ENCODE measurements around the gene LRRN2.

Gene LRRN2

DNA sequence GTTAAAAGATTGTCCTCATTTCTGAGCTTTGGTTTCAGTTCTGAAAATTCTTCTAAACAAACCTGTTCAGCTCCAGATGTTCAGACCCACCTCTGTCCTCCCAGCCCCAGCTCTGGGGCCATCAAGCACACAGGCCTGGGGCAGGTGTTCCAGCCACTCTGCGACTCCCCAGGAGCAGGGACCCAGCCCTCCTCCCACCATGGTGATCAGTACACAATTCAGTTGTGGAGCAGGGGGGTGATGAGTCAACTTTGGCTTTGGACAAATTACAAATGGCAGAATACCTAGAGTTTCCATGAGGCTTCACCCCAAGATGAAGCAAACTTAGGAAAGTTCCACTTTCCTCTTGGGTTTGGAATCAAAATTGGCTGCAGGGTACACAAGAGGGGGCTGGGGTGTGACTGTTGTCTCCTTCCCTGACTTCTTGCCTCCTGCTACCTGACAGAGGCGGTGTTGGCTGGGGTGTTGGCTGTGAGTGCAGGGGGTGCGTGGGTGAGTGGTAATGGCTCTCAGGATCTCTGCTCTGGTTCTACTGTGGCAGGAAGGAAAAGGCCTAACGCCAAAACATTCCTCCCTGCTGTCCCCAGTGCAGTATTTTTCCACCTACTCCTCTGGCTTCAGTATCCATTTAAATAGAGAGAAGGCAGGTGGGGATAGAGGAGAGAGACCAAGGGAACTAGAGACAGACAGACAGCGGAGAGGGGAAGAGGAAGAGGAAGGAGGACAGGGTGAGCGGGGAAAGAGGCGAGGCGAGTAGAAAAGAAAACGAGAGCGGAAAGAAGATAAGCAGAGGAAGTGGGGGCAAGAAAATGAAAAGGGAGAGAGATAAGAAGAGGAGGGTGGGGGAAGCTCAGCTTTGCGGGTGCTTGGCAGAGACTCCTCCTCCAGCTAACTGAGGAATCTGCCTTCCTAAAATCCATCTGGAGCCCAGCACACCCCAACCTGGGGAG, 20.6 kb upstream of the LRRN2 start:
- TF ChIP-seq, protein P1, sequence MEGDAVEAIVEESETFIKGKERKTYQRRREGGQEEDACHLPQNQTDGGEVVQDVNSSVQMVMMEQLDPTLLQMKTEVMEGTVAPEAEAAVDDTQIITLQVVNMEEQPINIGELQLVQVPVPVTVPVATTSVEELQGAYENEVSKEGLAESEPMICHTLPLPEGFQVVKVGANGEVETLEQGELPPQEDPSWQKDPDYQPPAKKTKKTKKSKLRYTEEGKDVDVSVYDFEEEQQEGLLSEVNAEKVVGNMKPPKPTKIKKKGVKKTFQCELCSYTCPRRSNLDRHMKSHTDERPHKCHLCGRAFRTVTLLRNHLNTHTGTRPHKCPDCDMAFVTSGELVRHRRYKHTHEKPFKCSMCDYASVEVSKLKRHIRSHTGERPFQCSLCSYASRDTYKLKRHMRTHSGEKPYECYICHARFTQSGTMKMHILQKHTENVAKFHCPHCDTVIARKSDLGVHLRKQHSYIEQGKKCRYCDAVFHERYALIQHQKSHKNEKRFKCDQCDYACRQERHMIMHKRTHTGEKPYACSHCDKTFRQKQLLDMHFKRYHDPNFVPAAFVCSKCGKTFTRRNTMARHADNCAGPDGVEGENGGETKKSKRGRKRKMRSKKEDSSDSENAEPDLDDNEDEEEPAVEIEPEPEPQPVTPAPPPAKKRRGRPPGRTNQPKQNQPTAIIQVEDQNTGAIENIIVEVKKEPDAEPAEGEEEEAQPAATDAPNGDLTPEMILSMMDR (IDR thresholded peaks at IDR 0.05; ENCODE audit: low read depth, low read length, missing control alignments), result no peak
- no peaks in the 10 kb centered on the region for H3K36me3 ChIP-seq (replicated peaks)
- H3K27ac ChIP-seq, result no peak overlapping the region

DNA sequence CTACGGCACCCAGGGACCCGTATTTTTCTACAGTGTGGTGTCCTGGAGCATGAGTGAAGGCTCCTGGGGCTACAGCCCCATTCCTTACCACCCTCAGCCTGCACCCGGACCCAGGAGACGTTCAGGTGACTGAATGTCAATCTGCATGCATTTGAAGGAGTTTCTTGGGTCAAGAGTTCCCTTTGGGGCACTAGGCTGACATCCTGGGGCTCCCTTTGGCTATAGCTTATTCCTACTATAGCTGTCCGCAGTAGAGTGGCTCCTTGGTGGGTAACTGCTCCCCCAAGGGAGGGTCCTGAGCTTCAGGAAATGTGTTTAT, 19.9 kb upstream of the LRRN2 start:
- TF ChIP-seq, protein P1 (IDR thresholded peaks at IDR 0.05; ENCODE audit: low read depth, low read length, missing control alignments), result no peak
- in situ Hi-C loops (cut with HindIII; ENCODE audit: low pct_ligation_motif_present, low sequenced_read_pairs), result no loop called here
- H3K4me3 ChIP-seq (ENCODE audit: low read depth, low read length), result no peak overlapping the region
- no peak for DNase-seq
- no peak overlapping the region for H3K27ac ChIP-seq
- peaks cover 11% of the 10 kb centered on the region for H3K27me3 ChIP-seq (replicated peaks)
- H3K36me3 ChIP-seq (replicated peaks), result no peaks in the 10 kb centered on the region

More for the DNA sequence above, 20.6 kb upstream of the LRRN2 start:
- no peak for DNase-seq
- in situ Hi-C loops (cut with HindIII; ENCODE audit: low pct_ligation_motif_present, low sequenced_read_pairs), result no loop called here
- H3K4me3 ChIP-seq (ENCODE audit: low read depth, low read length), result no peak overlapping the region
- H3K27me3 ChIP-seq (replicated peaks), result peaks cover 16% of the 10 kb centered on the region

GRCh38 chr1:204704794-204705492, 19.4 kb upstream of the LRRN2 start:
- Histone ChIP-seq H3K27ac (no peak overlapping the region), H3K4me3 (ENCODE audit: low read depth, low read length) (no peak overlapping the region), H3K27me3 (replicated peaks) (peaks cover 7% of the 10 kb centered on the region), H3K36me3 (replicated peaks) (no peaks in the 10 kb centered on the region)
- TF ChIP-seq, protein P1 (IDR thresholded peaks at IDR 0.05; ENCODE audit: low read depth, low read length, missing control alignments), result no peak
- in situ Hi-C loops (cut with HindIII; ENCODE audit: low pct_ligation_motif_present, low sequenced_read_pairs), result no loop called here
- no peak for DNase-seq

GRCh38 chr1:204703826-204704612, 18.5 kb upstream of the LRRN2 start:
- H3K4me3 ChIP-seq (ENCODE audit: low read depth, low read length), result no peak overlapping the region
- DNase-seq, result no peak
- no peak overlapping the region for H3K27ac ChIP-seq
- in situ Hi-C loops (cut with HindIII; ENCODE audit: low pct_ligation_motif_present, low sequenced_read_pairs), result no loop called here
- TF ChIP-seq, protein P1 (IDR thresholded peaks at IDR 0.05; ENCODE audit: low read depth, low read length, missing control alignments), result no peak
- no peaks in the 10 kb centered on the region for H3K27me3 ChIP-seq (replicated peaks)
- H3K36me3 ChIP-seq (replicated peaks), result no peaks in the 10 kb centered on the region

GRCh38 chr1:204703268-204703664, 17.7 kb upstream of the LRRN2 start:
- Histone ChIP-seq H3K4me3 (ENCODE audit: low read depth, low read length) (no peak overlapping the region), H3K36me3 (replicated peaks) (no peaks in the 10 kb centered on the region), H3K27ac (no peak overlapping the region), H3K27me3 (replicated peaks) (no peaks in the 10 kb centered on the region)
- TF ChIP-seq, protein P1 (IDR thresholded peaks at IDR 0.05; ENCODE audit: low read depth, low read length, missing control alignments), result no peak
- in situ Hi-C loops (cut with HindIII; ENCODE audit: low pct_ligation_motif_present, low sequenced_read_pairs), result no loop called here
- no peak for DNase-seq

All from brain microvascular endothelial cell (primary cell).